ENCODE data around the gene MAPK4. TPM values are rescaled to one million over a fixed set of nuclear protein-coding genes. Genes with fewer than 3 reads are reported as not detected.
"Not testable (repeated sequence)": the region's sequence is repeated elsewhere in the genome, so short reads cannot be mapped to it uniquely, and the experiment has no call there.

Gene MAPK4
- total RNA-seq, 2 donors from 2014 or later, result 1.0 to 1.6 TPM

DNA sequence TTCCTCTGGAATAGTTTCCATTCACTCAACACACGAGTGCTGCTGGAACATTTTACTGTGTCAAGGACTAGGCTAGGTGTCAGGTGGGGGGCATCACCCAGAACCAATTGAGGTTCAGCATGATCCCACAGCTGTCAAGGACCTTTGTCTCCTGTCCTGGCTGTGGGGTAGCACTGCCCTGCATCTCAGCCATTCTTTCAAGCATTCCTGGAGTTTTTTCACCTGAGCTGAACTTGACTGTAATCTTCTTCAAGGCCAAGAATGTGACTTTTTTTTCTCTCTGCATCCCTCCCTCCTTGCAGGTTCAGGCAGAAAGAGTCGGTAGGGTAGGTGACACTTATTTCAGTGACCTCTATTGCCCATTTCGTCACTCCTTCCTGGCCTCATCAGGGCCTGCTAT lies 3.5 kb downstream of the MAPK4 start:
- no peak overlapping the region for H3K4me3 ChIP-seq
- ATAC-seq (no peak), DNase-seq (no peak)
- 84 to 85% methylated on average over 3 of the region's 3 CpGs for WGBS, 2 donors
- TF ChIP-seq POLR2A (IDR thresholded peaks at IDR 0.05), result no peak
- TF ChIP-seq, protein P1, sequence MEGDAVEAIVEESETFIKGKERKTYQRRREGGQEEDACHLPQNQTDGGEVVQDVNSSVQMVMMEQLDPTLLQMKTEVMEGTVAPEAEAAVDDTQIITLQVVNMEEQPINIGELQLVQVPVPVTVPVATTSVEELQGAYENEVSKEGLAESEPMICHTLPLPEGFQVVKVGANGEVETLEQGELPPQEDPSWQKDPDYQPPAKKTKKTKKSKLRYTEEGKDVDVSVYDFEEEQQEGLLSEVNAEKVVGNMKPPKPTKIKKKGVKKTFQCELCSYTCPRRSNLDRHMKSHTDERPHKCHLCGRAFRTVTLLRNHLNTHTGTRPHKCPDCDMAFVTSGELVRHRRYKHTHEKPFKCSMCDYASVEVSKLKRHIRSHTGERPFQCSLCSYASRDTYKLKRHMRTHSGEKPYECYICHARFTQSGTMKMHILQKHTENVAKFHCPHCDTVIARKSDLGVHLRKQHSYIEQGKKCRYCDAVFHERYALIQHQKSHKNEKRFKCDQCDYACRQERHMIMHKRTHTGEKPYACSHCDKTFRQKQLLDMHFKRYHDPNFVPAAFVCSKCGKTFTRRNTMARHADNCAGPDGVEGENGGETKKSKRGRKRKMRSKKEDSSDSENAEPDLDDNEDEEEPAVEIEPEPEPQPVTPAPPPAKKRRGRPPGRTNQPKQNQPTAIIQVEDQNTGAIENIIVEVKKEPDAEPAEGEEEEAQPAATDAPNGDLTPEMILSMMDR (IDR thresholded peaks at IDR 0.05), result no peak
- H3K27ac ChIP-seq, result no peak overlapping the region
- no peaks in the 10 kb centered on the region for H3K9me3 ChIP-seq
- H3K36me3 ChIP-seq (replicated peaks in 1 of 2; ENCODE audit: insufficient read depth in 1 of 2, low read depth in 2 of 2), result no peaks in the 10 kb centered on the region
- no peaks in the 10 kb centered on the region for H3K27me3 ChIP-seq
- intact Hi-C loops (cut with DNase I), result no loop called here
- peaks cover 14% of the 10 kb centered on the region for H3K4me1 ChIP-seq

DNA sequence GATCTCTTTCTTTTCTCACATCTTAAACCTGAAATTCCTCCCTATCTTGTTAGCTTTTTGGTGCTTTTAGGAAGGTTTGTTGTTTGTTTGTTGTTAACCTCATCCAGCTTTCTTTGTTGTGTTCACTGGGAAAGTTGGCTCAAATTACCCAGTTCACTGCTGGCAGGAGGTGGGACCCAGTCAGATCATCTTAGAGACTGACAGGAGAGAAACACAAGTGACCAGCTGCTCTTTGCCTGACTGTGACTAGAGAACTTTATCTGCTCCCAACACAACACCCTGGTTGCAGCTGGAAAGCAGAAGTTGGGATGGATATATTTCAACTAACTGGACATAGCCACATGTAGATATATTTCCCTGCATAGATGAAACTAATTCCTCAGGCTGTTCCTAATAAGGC lies 10.0 kb downstream of the MAPK4 start:
- Histone ChIP-seq H3K9me3 (no peaks in the 10 kb centered on the region), H3K27me3 (no peaks in the 10 kb centered on the region), H3K27ac (no peak overlapping the region), H3K36me3 (replicated peaks in 1 of 2; ENCODE audit: insufficient read depth in 1 of 2, low read depth in 2 of 2) (no peaks in the 10 kb centered on the region), H3K4me1 (no peaks in the 10 kb centered on the region), H3K4me3 (no peak overlapping the region)
- DNase-seq (no peak), ATAC-seq (no peak)
- no peak for TF ChIP-seq POLR2A (IDR thresholded peaks at IDR 0.05)
- TF ChIP-seq, protein P1 (IDR thresholded peaks at IDR 0.05), result no peak
- intact Hi-C loops (cut with DNase I), result no loop called here

DNA sequence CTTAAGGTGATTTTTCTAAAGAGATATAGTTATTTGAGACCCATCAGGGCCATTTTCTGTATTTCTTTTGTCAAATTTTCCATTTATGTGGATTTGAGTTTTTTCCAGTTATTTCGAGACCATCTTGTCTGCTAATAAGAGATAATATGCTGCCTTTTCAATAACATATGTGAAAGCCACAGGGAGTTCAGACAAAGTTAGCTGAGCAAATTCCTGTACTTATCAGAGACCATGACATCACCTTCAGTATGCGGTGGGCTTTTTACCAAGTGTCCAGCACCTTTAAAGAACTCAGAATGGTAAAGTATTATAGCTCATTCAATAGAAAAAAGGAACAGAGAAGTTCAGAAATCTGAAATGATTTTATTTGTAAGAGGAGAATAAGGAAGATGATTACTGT lies 11.7 kb downstream of the MAPK4 start:
- H3K27ac ChIP-seq, result no peak overlapping the region
- TF ChIP-seq POLR2A (IDR thresholded peaks at IDR 0.05), result no peak
- TF ChIP-seq, protein P1 (IDR thresholded peaks at IDR 0.05), result no peak
- no peaks in the 10 kb centered on the region for H3K9me3 ChIP-seq
- no peaks in the 10 kb centered on the region for H3K27me3 ChIP-seq
- 72 to 83% methylated on average over 2 of the region's 2 CpGs for WGBS, 2 donors
- intact Hi-C loops (cut with DNase I), result no loop called here
- DNase-seq, result no peak
- no peaks in the 10 kb centered on the region for H3K36me3 ChIP-seq (replicated peaks in 1 of 2; ENCODE audit: insufficient read depth in 1 of 2, low read depth in 2 of 2)
- ATAC-seq, result no peak
- H3K4me3 ChIP-seq, result no peak overlapping the region
- no peaks in the 10 kb centered on the region for H3K4me1 ChIP-seq

DNA sequence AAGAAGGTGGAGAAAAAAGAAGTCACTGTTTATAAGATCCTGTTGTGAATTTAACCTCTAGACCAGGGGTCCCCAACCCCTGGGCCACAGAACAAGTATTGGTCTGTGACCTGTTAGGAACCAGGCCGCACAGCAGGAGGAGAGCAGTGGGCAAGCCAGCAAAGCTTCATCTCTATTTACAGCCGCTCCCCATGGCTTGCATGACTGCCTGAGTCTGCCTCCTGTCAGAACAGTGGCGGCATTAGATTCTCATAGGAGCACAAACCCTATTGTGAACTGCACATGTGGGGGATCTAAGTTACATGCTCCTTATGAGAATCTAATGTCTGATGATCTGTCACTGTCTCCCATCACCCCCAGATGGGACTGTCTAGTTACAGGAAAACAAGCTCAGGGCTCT lies 13.3 kb downstream of the MAPK4 start:
- H3K36me3 ChIP-seq (replicated peaks in 1 of 2; ENCODE audit: insufficient read depth in 1 of 2, low read depth in 2 of 2); H3K4me3 ChIP-seq; H3K27ac ChIP-seq; H3K27me3 ChIP-seq; ATAC-seq; H3K4me1 ChIP-seq; intact Hi-C loops (cut with DNase I); DNase-seq; H3K9me3 ChIP-seq: not testable (repeated sequence)
- 87 to 89% methylated on average over 3 of the region's 3 CpGs for WGBS, 2 donors

DNA sequence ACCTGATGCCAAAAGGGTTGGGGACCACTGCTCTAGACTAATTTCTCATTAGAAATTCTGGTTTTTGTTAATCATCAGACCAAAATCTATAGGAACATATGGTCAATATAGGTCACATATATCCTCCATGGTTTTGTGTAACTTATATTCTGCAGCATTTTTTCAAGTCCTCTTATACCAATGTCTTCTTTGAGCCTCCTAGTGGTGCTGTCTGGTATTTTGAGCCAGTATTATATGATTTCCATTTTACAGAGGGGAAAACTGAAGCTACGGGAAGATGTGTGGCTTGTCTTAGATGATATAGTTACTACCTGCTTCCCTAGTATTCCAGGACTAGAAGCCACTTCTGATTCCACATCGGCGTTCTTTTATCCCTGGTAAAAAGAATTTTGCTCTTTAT lies 13.8 kb downstream of the MAPK4 start:
- 77 to 89% methylated on average over 3 of the region's 3 CpGs for WGBS, 2 donors
- H3K36me3 ChIP-seq (replicated peaks in 1 of 2; ENCODE audit: insufficient read depth in 1 of 2, low read depth in 2 of 2), result no peaks in the 10 kb centered on the region

More for the DNA sequence above, 13.8 kb downstream of the MAPK4 start:
- H3K27ac ChIP-seq, result no peak overlapping the region
- intact Hi-C loops (cut with DNase I), result no loop called here
- ATAC-seq (no peak), DNase-seq (no peak)
- H3K9me3 ChIP-seq, result no peaks in the 10 kb centered on the region
- TF ChIP-seq, protein P1 (IDR thresholded peaks at IDR 0.05), result no peak
- TF ChIP-seq POLR2A (IDR thresholded peaks at IDR 0.05), result no peak
- H3K4me1 ChIP-seq, result no peaks in the 10 kb centered on the region
- H3K27me3 ChIP-seq, result no peaks in the 10 kb centered on the region
- H3K4me3 ChIP-seq, result no peak overlapping the region

Measured in body of pancreas (tissue), 4 donors.